OCI-LY7 (cell line): ENCODE measurements around the gene ENTPD6. TPM values are rescaled to one million over a fixed set of nuclear protein-coding genes. Genes with fewer than 3 reads are reported as not detected.
"Not testable (repeated sequence)": the region's sequence is repeated elsewhere in the genome, so short reads cannot be mapped to it uniquely, and the experiment has no call there.

ENCODE experiments used
- BruUV-seq: library from RNA; stranded (reverse); fragments of 400-500 nt; replicated peaks from 2 replicates; lab custom pipeline; 2021; lab: Mats Ljungman, UMichigan
- CTCF ChIA-PET: fragments of 300-600 bp; sonication (Branson Sonifier 250); formaldehyde crosslinking; loops from one replicate; lab custom pipeline; 2022; ENCODE audit warnings: antibody characterized with exemption; ENCODE audit not compliant: unreplicated experiment; lab: Charles Lee
- POLR2A ChIA-PET: fragments of 300-600 bp; sonication (Branson Sonifier 250); formaldehyde crosslinking; loops from one replicate; lab custom pipeline; 2022; ENCODE audit warnings: antibody characterized with exemption; lab: Charles Lee
- DNase-seq: peaks from one replicate; pipeline ENCODE4 v3.0.0-alpha.2; 2015; ENCODE audit warnings: low spot score
- H2AFZ ChIP-seq: fragments of 200-600 bp; sonication (generic), shearing (Covaris generic); 2 replicates; pipeline ENCODE4 v1.6.1; 2014; ENCODE audit warnings: mild to moderate bottlenecking, antibody characterized with exemption, low read length, moderate library complexity
- H3K27ac ChIP-seq: fragments of 200-600 bp; sonication (generic); 2 replicates; pipeline ENCODE4 v1.5.1; 2014; ENCODE audit warnings: mixed run types, low read depth, mild to moderate bottlenecking, moderate library complexity, low read length, inconsistent platforms; ENCODE audit not compliant: poor library complexity, severe bottlenecking
- H3K36me3 ChIP-seq: fragments of 200-600 bp; sonication (generic); 2 replicates; pipeline ENCODE4 v1.6.1; 2014; ENCODE audit warnings: mild to moderate bottlenecking, antibody characterized with exemption, low read length, moderate library complexity, mixed read lengths; ENCODE audit not compliant: insufficient read depth
- H3K4me1 ChIP-seq: fragments of 200-600 bp; sonication (generic); 2 replicates; pipeline ENCODE4 v1.5.1; 2014; ENCODE audit warnings: mild to moderate bottlenecking, low read length; ENCODE audit not compliant: insufficient read depth, poor library complexity, severe bottlenecking
- H3K4me2 ChIP-seq: fragments of 200-600 bp; sonication (generic); 2 replicates; pipeline ENCODE4 v1.6.1; 2014; ENCODE audit warnings: mild to moderate bottlenecking, low read length
- H3K4me3 ChIP-seq: fragments of 200-600 bp; sonication (generic); 2 replicates; pipeline ENCODE4 v1.5.1; 2014; ENCODE audit warnings: mild to moderate bottlenecking, low read depth, low read length; ENCODE audit not compliant: poor library complexity, severe bottlenecking
- H3K79me2 ChIP-seq: fragments of 200-600 bp; sonication (generic); 2 replicates; pipeline ENCODE4 v1.6.1; 2016; ENCODE audit warnings: low read depth, mild to moderate bottlenecking, low read length, moderate library complexity, mixed read lengths; ENCODE audit not compliant: insufficient read depth
- H3K9me2 ChIP-seq: fragments of 200-600 bp; sonication (generic); 2 replicates; pipeline ENCODE4 v1.6.1; 2016; ENCODE audit warnings: mild to moderate bottlenecking, low read length, mixed read lengths; ENCODE audit not compliant: insufficient read depth
- H3K9me3 ChIP-seq: fragments of 200-600 bp; sonication (generic); 2 replicates; pipeline ENCODE4 v1.6.1; 2014; ENCODE audit warnings: mild to moderate bottlenecking, mixed run types, low read length, mixed read lengths
- H4K20me1 ChIP-seq: fragments of 200-600 bp; sonication (generic); 2 replicates; pipeline ENCODE4 v1.6.1; 2014; ENCODE audit warnings: mild to moderate bottlenecking, antibody characterized with exemption, low read length, moderate library complexity, mixed read lengths; ENCODE audit not compliant: insufficient read depth
- CTCF ChIP-seq: fragments of 200-600 bp; sonication (generic); conservative IDR thresholded peaks from 2 replicates; pipeline ENCODE4 v1.5.1; 2014; ENCODE audit warnings: mild to moderate bottlenecking, antibody characterized with exemption, low read length, moderate library complexity, mixed read lengths
- intact Hi-C: fragments of 100-400 bp; cut with micrococcal nuclease; formaldehyde crosslinking; loops from one replicate; pipeline ENCODE4 v1.10.0; 2022; ENCODE audit not compliant: unreplicated experiment
- total RNA-seq, 2 experiments: library from RNA; depleted of rRNA in 1 of 2; stranded (reverse); fragments of >200 nt in 1 of 2; shearing (Covaris generic) in 1 of 2; gene quantifications; 2 replicates each; pipeline ENCODE4 v1.2.3, GENCODE V29; 2014 to 2022

ENTPD6 gene
- total RNA-seq, 2 experiments from 2014 or later: 4.2 TPM; not detected in 1

- BruUV-seq: no TSS peak
- Histone ChIP-seq H3K9me3 (peaks cover 9% of the 10 kb centered on the region; the same call in 1 of the 2 replicates), H3K36me3 (no peaks in the 10 kb centered on the region), H2AFZ (no peak overlapping the region), H3K27ac (no peak overlapping the region), H3K4me3 (no peak overlapping the region), H3K4me1 (no peaks in the 10 kb centered on the region), H4K20me1 (no peaks in the 10 kb centered on the region), H3K9me2 (no peaks in the 10 kb centered on the region), H3K79me2 (no peaks in the 10 kb centered on the region), H3K4me2 (no peak overlapping the region)
- intact Hi-C loops: no loop called here
- CTCF ChIA-PET: no interaction called here
- DNase-seq: peak; percentile 5
- TF ChIP-seq CTCF: no peak
- POLR2A ChIA-PET: no interaction called here
Observed at GRCh38 chr20:25239387-25240370, 44.2 kb downstream of the ENTPD6 start.

- H4K20me1 ChIP-seq, H3K27ac ChIP-seq, H3K9me2 ChIP-seq, intact Hi-C loops, H3K36me3 ChIP-seq, H3K79me2 ChIP-seq, H3K4me1 ChIP-seq, BruUV-seq, H2AFZ ChIP-seq, H3K4me3 ChIP-seq, DNase-seq, H3K4me2 ChIP-seq, CTCF ChIA-PET, POLR2A ChIA-PET, H3K9me3 ChIP-seq: not testable (repeated sequence)
Observed at GRCh38 chr20:25240851-25241658, 45.5 kb downstream of the ENTPD6 start.

GRCh38 chr20:25241659-25241955 lies 46.1 kb downstream of the ENTPD6 start:
- DNase-seq, H3K79me2 ChIP-seq, CTCF ChIA-PET, H3K4me3 ChIP-seq, H3K9me2 ChIP-seq, intact Hi-C loops, BruUV-seq, H3K9me3 ChIP-seq, H3K27ac ChIP-seq, H3K4me2 ChIP-seq, H4K20me1 ChIP-seq, H3K36me3 ChIP-seq, H2AFZ ChIP-seq: not testable (repeated sequence)
- H3K4me1 ChIP-seq: peaks cover 15% of the 10 kb centered on the region
- POLR2A ChIA-PET: interaction anchor here (0.6 kb wide), 1 partner anchor 26 kb away, joined by 4 read pairs; no protein-coding TSS in a partner anchor
